HepG2 (cell line): ENCODE data around the gene NECTIN2. TPM values are rescaled to one million over a fixed set of nuclear protein-coding genes. Genes with fewer than 3 reads are reported as not detected.

Experiments
- BCL6 ChIP-seq: IDR thresholded peaks from 2 replicates; pipeline ENCODE4 v1.6.1; 2016; ENCODE audit warnings: missing genetic modification reagents, missing compliant biosample characterization
- DMAP1 ChIP-seq: IDR thresholded peaks from 2 replicates; pipeline ENCODE4 v1.6.1; 2016
- ERF ChIP-seq: IDR thresholded peaks from 2 replicates; pipeline ENCODE4 v1.6.1; 2018; ENCODE audit warnings: missing biosample characterization, missing genetic modification reagents
- ETV5 ChIP-seq: IDR thresholded peaks from 2 replicates; pipeline ENCODE4 v1.6.1; 2018; ENCODE audit warnings: missing biosample characterization, missing genetic modification reagents, inconsistent platforms, borderline replicate concordance
- FUBP1 ChIP-seq: sonication (generic); formaldehyde crosslinking; IDR thresholded peaks from 2 replicates; pipeline ENCODE4 v1.5.1; 2020; ENCODE audit warnings: missing genetic modification reagents, mild to moderate bottlenecking, borderline replicate concordance
- NFAT5 ChIP-seq: sonication (generic); formaldehyde crosslinking; IDR thresholded peaks from 2 replicates; pipeline ENCODE4 v1.4.0; 2020; ENCODE audit warnings: missing genetic modification reagents
- NFIC ChIP-seq: IDR thresholded peaks from 2 replicates; pipeline ENCODE4 v1.6.1; 2012; ENCODE audit warnings: mild to moderate bottlenecking, low read length, inconsistent platforms
- SIX1 ChIP-seq: sonication (generic); formaldehyde crosslinking; IDR thresholded peaks from 2 replicates; pipeline ENCODE4 v1.4.0; 2020; ENCODE audit warnings: missing genetic modification reagents, borderline replicate concordance
- TAF1 ChIP-seq: sonication (generic); formaldehyde crosslinking; IDR thresholded peaks from 2 replicates; pipeline ENCODE4 v1.4.0; 2020; ENCODE audit warnings: missing genetic modification reagents
- ZBTB25 ChIP-seq: IDR thresholded peaks from 2 replicates; pipeline ENCODE4 v1.6.1; 2018; ENCODE audit warnings: missing genetic modification reagents
- ZMYM3 ChIP-seq: sonication (generic); formaldehyde crosslinking; IDR thresholded peaks from 2 replicates; pipeline ENCODE4 v1.5.1; 2020; ENCODE audit warnings: mild to moderate bottlenecking, missing genetic modification reagents
- ZNF746 ChIP-seq: sonication (generic); formaldehyde crosslinking; IDR thresholded peaks from 2 replicates; pipeline ENCODE4 v1.8.0; 2022; ENCODE audit warnings: mild to moderate bottlenecking, missing genetic modification reagents
- ZNF747 ChIP-seq: sonication (generic); formaldehyde crosslinking; IDR thresholded peaks from 2 replicates; pipeline ENCODE4 v1.8.1; 2023; ENCODE audit warnings: missing genetic modification reagents, mild to moderate bottlenecking, borderline replicate concordance
- polyA plus RNA-seq, 8 experiments: library from polyadenylated mRNA; depleted of rRNA in 3 of 8; stranded (reverse) in 7 of 8; unstranded in 1 of 8; fragments of >200 nt; fragmentation: Illumina TruSeq in 4 of 8; extraction: Trizol in 4 of 8; gene quantifications; 2 replicates each; pipeline versions ENCODE4 v1.2.1 to v1.2.3, GENCODE V29; 2011 to 2016; ENCODE audit warnings: low read depth in 4 of 8, missing spikeins in 1 of 8, mixed read lengths in 1 of 8; ENCODE audit not compliant: insufficient read depth in 1 of 8
- total RNA-seq, 5 experiments: library from RNA; depleted of rRNA; stranded (reverse); fragments of >200 nt; fragmentation: Illumina TruSeq; extraction: Trizol; gene quantifications; 2 replicates each; pipeline ENCODE4 v1.2.3, GENCODE V29; 2016; ENCODE audit warnings: low read depth in 1 of 5
- TF ChIP-seq, protein P1 (sequence below), 2 experiments: sonication (generic) in 1 of 2; formaldehyde crosslinking in 1 of 2; IDR thresholded peaks; 2 replicates each; pipeline versions ENCODE4 v1.4.0 to v1.6.1; 2016 to 2020; ENCODE audit warnings: borderline replicate concordance in 1 of 2, low read depth in 1 of 2, mild to moderate bottlenecking in 1 of 2, missing genetic modification reagents in 1 of 2
- TF ChIP-seq, protein P2 (sequence below): sonication (generic); formaldehyde crosslinking; IDR thresholded peaks from 2 replicates; pipeline ENCODE4 v1.4.0; 2020; ENCODE audit warnings: missing genetic modification reagents

NECTIN2 gene
- total and polyA plus RNA-seq, 2 of the 13 experiments (the other 11 are each of a cell fraction or from before 2014, with no cell fraction given) = 75.4 to 114 TPM

GRCh38 chr19:44812142-44812718, 33.9 kb upstream of the NECTIN2 start (continued):
- TF ChIP-seq, protein P1, sequence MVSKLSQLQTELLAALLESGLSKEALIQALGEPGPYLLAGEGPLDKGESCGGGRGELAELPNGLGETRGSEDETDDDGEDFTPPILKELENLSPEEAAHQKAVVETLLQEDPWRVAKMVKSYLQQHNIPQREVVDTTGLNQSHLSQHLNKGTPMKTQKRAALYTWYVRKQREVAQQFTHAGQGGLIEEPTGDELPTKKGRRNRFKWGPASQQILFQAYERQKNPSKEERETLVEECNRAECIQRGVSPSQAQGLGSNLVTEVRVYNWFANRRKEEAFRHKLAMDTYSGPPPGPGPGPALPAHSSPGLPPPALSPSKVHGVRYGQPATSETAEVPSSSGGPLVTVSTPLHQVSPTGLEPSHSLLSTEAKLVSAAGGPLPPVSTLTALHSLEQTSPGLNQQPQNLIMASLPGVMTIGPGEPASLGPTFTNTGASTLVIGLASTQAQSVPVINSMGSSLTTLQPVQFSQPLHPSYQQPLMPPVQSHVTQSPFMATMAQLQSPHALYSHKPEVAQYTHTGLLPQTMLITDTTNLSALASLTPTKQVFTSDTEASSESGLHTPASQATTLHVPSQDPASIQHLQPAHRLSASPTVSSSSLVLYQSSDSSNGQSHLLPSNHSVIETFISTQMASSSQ (IDR thresholded peaks at IDR 0.05; ENCODE audit: low read depth) = no peak
- TF ChIP-seq, protein P1 (CRISPR knock-in tag; IDR thresholded peaks at IDR 0.05; ENCODE audit: borderline replicate concordance) = peak; percentile 42; the same call in 1 of the 2 replicates
- no peak for TF ChIP-seq DMAP1
- TF ChIP-seq TAF1 (CRISPR knock-in tag) = peak; percentile 28; the same call in 1 of the 2 replicates
- no peak for TF ChIP-seq NFAT5
- no peak for TF ChIP-seq FUBP1 (CRISPR knock-in tag)
- peak; percentile 44; the same call in 1 of the 2 replicates for TF ChIP-seq BCL6 (CRISPR knock-in tag)
- TF ChIP-seq ZNF746 = peak; percentile 43; the same call in 1 of the 2 replicates
- TF ChIP-seq ZMYM3 (CRISPR knock-in tag) = peak; percentile 68
- TF ChIP-seq ETV5 (CRISPR knock-in tag) = peak; percentile 12; the same call in 1 of the 2 replicates
- TF ChIP-seq ZNF747 (CRISPR knock-in tag) = peak; percentile 76; the same call in 1 of the 2 replicates
- TF ChIP-seq ZBTB25 (CRISPR knock-in tag) = peak; percentile 45; the same call in 1 of the 2 replicates
- TF ChIP-seq, protein P2, sequence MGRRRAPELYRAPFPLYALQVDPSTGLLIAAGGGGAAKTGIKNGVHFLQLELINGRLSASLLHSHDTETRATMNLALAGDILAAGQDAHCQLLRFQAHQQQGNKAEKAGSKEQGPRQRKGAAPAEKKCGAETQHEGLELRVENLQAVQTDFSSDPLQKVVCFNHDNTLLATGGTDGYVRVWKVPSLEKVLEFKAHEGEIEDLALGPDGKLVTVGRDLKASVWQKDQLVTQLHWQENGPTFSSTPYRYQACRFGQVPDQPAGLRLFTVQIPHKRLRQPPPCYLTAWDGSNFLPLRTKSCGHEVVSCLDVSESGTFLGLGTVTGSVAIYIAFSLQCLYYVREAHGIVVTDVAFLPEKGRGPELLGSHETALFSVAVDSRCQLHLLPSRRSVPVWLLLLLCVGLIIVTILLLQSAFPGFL (CRISPR knock-in tag) = no peak
- TF ChIP-seq SIX1 (CRISPR knock-in tag) = no peak
- TF ChIP-seq ERF (CRISPR knock-in tag) = 0 out of 2 replicates have a peak, but pooled peaks have one; percentile 39
- TF ChIP-seq NFIC = no peak
